ENCODE results near the gene MTHFD1L.

Gene MTHFD1L

GRCh38 chr6:151092591-151092990 is 227.1 kb downstream of the MTHFD1L start:
- no peak for ATAC-seq
- no peak for TF ChIP-seq TOX (CRISPR knock-in tag; IDR thresholded peaks at IDR 0.05; ENCODE audit: borderline replicate concordance)

DNA sequence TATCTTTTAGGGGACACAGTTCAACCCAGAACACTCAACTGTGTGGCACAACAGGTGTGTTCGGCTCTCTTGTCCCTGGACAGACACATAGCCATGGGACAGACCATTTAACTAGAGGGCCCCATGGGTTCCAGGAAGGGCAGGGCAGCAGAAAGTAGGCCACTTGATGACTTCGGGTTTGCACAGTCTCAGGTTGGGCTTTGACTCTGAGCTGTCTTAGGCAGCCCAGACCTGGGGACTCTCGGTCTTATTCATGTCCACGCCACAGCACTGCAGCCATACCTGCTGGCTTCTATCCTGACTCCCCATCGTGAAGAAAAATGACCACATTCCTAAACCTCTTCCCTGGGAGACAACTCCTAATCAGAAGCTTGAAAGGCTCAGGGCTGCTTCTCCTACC is 228.2 kb downstream of the MTHFD1L start:
- no peak for TF ChIP-seq ZNF565 (CRISPR knock-in tag; conservative IDR thresholded peaks at IDR 0.05; ENCODE audit: low read depth)
- no peak for TF ChIP-seq POU6F1 (CRISPR knock-in tag; IDR thresholded peaks at IDR 0.05; ENCODE audit: borderline replicate concordance, low read depth)
- TF ChIP-seq SNAI2 (CRISPR knock-in tag; IDR thresholded peaks at IDR 0.05) = no peak
- no peak for TF ChIP-seq TOX (CRISPR knock-in tag; IDR thresholded peaks at IDR 0.05; ENCODE audit: borderline replicate concordance)
- TF ChIP-seq, protein P1, sequence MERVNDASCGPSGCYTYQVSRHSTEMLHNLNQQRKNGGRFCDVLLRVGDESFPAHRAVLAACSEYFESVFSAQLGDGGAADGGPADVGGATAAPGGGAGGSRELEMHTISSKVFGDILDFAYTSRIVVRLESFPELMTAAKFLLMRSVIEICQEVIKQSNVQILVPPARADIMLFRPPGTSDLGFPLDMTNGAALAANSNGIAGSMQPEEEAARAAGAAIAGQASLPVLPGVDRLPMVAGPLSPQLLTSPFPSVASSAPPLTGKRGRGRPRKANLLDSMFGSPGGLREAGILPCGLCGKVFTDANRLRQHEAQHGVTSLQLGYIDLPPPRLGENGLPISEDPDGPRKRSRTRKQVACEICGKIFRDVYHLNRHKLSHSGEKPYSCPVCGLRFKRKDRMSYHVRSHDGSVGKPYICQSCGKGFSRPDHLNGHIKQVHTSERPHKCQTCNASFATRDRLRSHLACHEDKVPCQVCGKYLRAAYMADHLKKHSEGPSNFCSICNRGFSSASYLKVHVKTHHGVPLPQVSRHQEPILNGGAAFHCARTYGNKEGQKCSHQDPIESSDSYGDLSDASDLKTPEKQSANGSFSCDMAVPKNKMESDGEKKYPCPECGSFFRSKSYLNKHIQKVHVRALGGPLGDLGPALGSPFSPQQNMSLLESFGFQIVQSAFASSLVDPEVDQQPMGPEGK (CRISPR knock-in tag; IDR thresholded peaks at IDR 0.05; ENCODE audit: borderline replicate concordance) = no peak
- no peak for TF ChIP-seq BACH2 (CRISPR knock-in tag; IDR thresholded peaks at IDR 0.05; ENCODE audit: borderline replicate concordance)
- TF ChIP-seq ESRRG (CRISPR knock-in tag; IDR thresholded peaks at IDR 0.05) = no peak
- no peak for TF ChIP-seq ZFP30 (CRISPR knock-in tag; IDR thresholded peaks at IDR 0.05)
- TF ChIP-seq GLIS3 (CRISPR knock-in tag; IDR thresholded peaks at IDR 0.05) = no peak
- no peak for TF ChIP-seq ZC3H10 (CRISPR knock-in tag; IDR thresholded peaks at IDR 0.05)
- no peak for TF ChIP-seq ARNTL (CRISPR knock-in tag; IDR thresholded peaks at IDR 0.05; ENCODE audit: borderline replicate concordance, low read depth)
- TF ChIP-seq CSDC2 (CRISPR knock-in tag; IDR thresholded peaks at IDR 0.05) = no peak
- no peak for TF ChIP-seq ZNF70 (CRISPR knock-in tag; IDR thresholded peaks at IDR 0.05)
- no peak for TF ChIP-seq CREB5 (CRISPR knock-in tag; IDR thresholded peaks at IDR 0.05; ENCODE audit: low read depth)
- ATAC-seq = no peak

DNA sequence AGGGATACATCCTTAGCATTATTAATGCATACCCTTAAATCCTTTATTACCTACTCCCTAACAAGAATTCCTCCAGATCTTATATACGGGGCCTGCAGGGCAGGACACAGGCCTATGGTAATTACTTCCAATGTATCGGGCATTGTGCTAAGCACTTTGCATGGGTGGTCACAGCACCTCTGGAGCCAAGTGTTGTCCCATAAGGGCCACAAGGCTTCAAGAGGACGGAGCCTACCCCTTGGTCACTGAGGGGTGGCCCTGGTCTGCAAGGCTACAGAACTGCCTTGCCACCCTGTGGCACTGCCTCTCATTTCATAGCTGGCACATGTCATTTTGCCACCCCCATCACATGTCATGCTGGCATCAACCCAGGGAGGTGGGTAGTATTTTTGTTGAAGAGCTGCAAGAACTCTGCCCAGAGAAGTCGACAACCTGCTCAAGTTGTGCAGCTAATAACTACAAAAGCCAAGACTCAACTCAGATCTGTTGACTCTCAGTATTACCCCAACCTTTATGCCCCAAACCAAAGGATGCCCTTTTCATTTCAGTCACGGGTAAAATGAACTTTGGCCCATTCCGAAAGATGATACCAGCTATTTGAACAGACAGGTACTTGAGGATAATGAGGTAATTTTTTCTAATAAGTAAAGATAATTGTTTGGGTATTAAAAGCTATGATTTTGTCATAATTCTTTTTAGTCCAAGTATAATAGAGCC is 230.2 kb downstream of the MTHFD1L start:
- no peak for TF ChIP-seq ISL1 (CRISPR knock-in tag; IDR thresholded peaks at IDR 0.05)
- TF ChIP-seq ARNTL (CRISPR knock-in tag; IDR thresholded peaks at IDR 0.05; ENCODE audit: borderline replicate concordance, low read depth) = no peak
- TF ChIP-seq ZNF70 (CRISPR knock-in tag; IDR thresholded peaks at IDR 0.05) = no peak
- no peak for TF ChIP-seq ZNF565 (CRISPR knock-in tag; conservative IDR thresholded peaks at IDR 0.05; ENCODE audit: low read depth)
- TF ChIP-seq BACH2 (CRISPR knock-in tag; IDR thresholded peaks at IDR 0.05; ENCODE audit: borderline replicate concordance) = no peak
- no peak for TF ChIP-seq CREB5 (CRISPR knock-in tag; IDR thresholded peaks at IDR 0.05; ENCODE audit: low read depth)
- TF ChIP-seq RARB (CRISPR knock-in tag; IDR thresholded peaks at IDR 0.05) = no peak
- TF ChIP-seq PPARA (CRISPR knock-in tag; IDR thresholded peaks at IDR 0.05; ENCODE audit: borderline replicate concordance) = no peak
- TF ChIP-seq ZNF8 (CRISPR knock-in tag; IDR thresholded peaks at IDR 0.05) = no peak
- TF ChIP-seq ZFP3 (CRISPR knock-in tag; IDR thresholded peaks at IDR 0.05) = no peak
- no peak for TF ChIP-seq TOX (CRISPR knock-in tag; IDR thresholded peaks at IDR 0.05; ENCODE audit: borderline replicate concordance)
- TF ChIP-seq GLIS3 (CRISPR knock-in tag; IDR thresholded peaks at IDR 0.05) = no peak
- no peak for TF ChIP-seq SNAI2 (CRISPR knock-in tag; IDR thresholded peaks at IDR 0.05)
- TF ChIP-seq OSR1 (CRISPR knock-in tag; IDR thresholded peaks at IDR 0.05) = no peak
- TF ChIP-seq POU6F1 (CRISPR knock-in tag; IDR thresholded peaks at IDR 0.05; ENCODE audit: borderline replicate concordance, low read depth) = no peak
- TF ChIP-seq CSRNP3 (CRISPR knock-in tag; IDR thresholded peaks at IDR 0.05) = no peak
- no peak for TF ChIP-seq ESRRG (CRISPR knock-in tag; IDR thresholded peaks at IDR 0.05)
- TF ChIP-seq TSHZ2 (CRISPR knock-in tag; IDR thresholded peaks at IDR 0.05) = no peak
- TF ChIP-seq CSDC2 (CRISPR knock-in tag; IDR thresholded peaks at IDR 0.05) = no peak
- ATAC-seq = no peak

Data from SK-N-SH treated with all-trans-retinoic acid at 6 μM for 48 hours (cell line).